Activated T-cell treated with anti-CD3 and anti-CD28 coated beads, Interleukin-2, amount 50 U/mL, for 72 hours (primary cell): ENCODE data around the gene C3orf33. TPM values are rescaled to one million over a fixed set of nuclear protein-coding genes. Genes with fewer than 3 reads are reported as not detected.

Experiments used
- ATAC-seq, 2 donors: fragments of 150-1000 bp; cut with Tn5 transposase; replicated peaks in 1 of 2; 2 replicates each; pipeline ENCODE4 v1.10.0; 2021; ENCODE audit warnings: moderate library complexity in 2 of 2, mild to moderate bottlenecking in 1 of 2
- DNase-seq, 2 donors: peaks; one replicate each; pipeline ENCODE4 v3.0.0; 2021 to 2022; ENCODE audit warnings: mixed read lengths in 1 of 2
- H3K27ac Mint-ChIP-seq: one replicate; pipeline ENCODE4 v1.8.0; 2022; ENCODE audit warnings: mild to moderate bottlenecking, moderate library complexity, mixed read lengths
- H3K27me3 Mint-ChIP-seq: one replicate; pipeline ENCODE4 v1.8.0; 2022; ENCODE audit warnings: low read depth, mixed read lengths
- H3K36me3 Mint-ChIP-seq, 2 donors: one replicate each; pipeline ENCODE4 v1.8.0; 2022; ENCODE audit warnings: mixed read lengths in 2 of 2, mild to moderate bottlenecking in 1 of 2; ENCODE audit not compliant: insufficient read depth in 2 of 2
- H3K4me1 Mint-ChIP-seq: one replicate; pipeline ENCODE4 v1.8.0; 2022; ENCODE audit warnings: low read depth, mixed read lengths
- H3K4me3 Mint-ChIP-seq, 2 donors: one replicate each; pipeline ENCODE4 v1.8.0; 2022; ENCODE audit warnings: mild to moderate bottlenecking in 2 of 2, mixed read lengths in 2 of 2, moderate library complexity in 2 of 2
- H3K9me3 Mint-ChIP-seq, 2 donors: one replicate each; pipeline ENCODE4 v1.8.0; 2022; ENCODE audit warnings: mixed read lengths in 2 of 2
- total RNA-seq, 2 donors: library from RNA; stranded (reverse); gene quantifications; one replicate each; pipeline ENCODE4 v1.2.3, GENCODE V29; 2022

C3orf33 gene
- total RNA-seq, 2 donors from 2014 or later: 3.3 to 5.1 TPM

- Mint-ChIP-seq H3K4me3 (no peak overlapping the region), H3K4me1 (peaks cover 5% of the 10 kb centered on the region), H3K36me3 (peaks cover 2 to 7% of the 10 kb centered on the region in 2 donors), H3K27me3 (no peaks in the 10 kb centered on the region), H3K9me3 (no peaks in the 10 kb centered on the region), H3K27ac (no peak overlapping the region)
- ATAC-seq (no peak), DNase-seq (no peak)
Measured at GRCh38 chr3:155771126-155771525, 35.0 kb downstream of the C3orf33 start.

GRCh38 chr3:155766206-155766605 is 39.9 kb downstream of the C3orf33 start:
- Mint-ChIP-seq H3K9me3 (no peaks in the 10 kb centered on the region), H3K4me3 (no peak overlapping the region), H3K36me3 (peaks cover 2 to 6% of the 10 kb centered on the region in 2 donors), H3K27me3 (no peaks in the 10 kb centered on the region), H3K4me1 (peaks cover 8% of the 10 kb centered on the region), H3K27ac (no peak overlapping the region)
- DNase-seq: no peak
- ATAC-seq: peak; percentile 85 to 97

- H3K27ac Mint-ChIP-seq: peak overlapping the region; percentile 58
- H3K9me3 Mint-ChIP-seq: no peaks in the 10 kb centered on the region
- H3K4me1 Mint-ChIP-seq: peaks cover 8% of the 10 kb centered on the region
- no peaks in the 10 kb centered on the region for H3K27me3 Mint-ChIP-seq
- peaks cover 0 to 6% of the 10 kb centered on the region in 2 donors for H3K36me3 Mint-ChIP-seq
- ATAC-seq: no peak
- H3K4me3 Mint-ChIP-seq: no peak overlapping the region
- DNase-seq: no peak
Measured at GRCh38 chr3:155763870-155764463, 42.1 kb downstream of the C3orf33 start.

- DNase-seq: no peak
- Mint-ChIP-seq H3K4me3 (no peak overlapping the region), H3K9me3 (no peaks in the 10 kb centered on the region), H3K4me1 (no peaks in the 10 kb centered on the region), H3K27ac (no peak overlapping the region), H3K27me3 (no peaks in the 10 kb centered on the region), H3K36me3 (peaks cover 0 to 3% of the 10 kb centered on the region in 2 donors)
- no peak for ATAC-seq
Measured at GRCh38 chr3:155760653-155761052, 45.4 kb downstream of the C3orf33 start.

GRCh38 chr3:155757577-155757976 is 48.5 kb downstream of the C3orf33 start:
- Mint-ChIP-seq H3K4me3 (no peak overlapping the region), H3K36me3 (no peaks in the 10 kb centered on the region), H3K27ac (no peak overlapping the region), H3K4me1 (no peaks in the 10 kb centered on the region), H3K9me3 (no peaks in the 10 kb centered on the region), H3K27me3 (no peaks in the 10 kb centered on the region)
- DNase-seq (no peak), ATAC-seq (no peak)

GRCh38 chr3:155753038-155753639 is 52.9 kb downstream of the C3orf33 start:
- ATAC-seq (peak; percentile 53 to 56), DNase-seq (no peak)
- Mint-ChIP-seq H3K9me3 (no peaks in the 10 kb centered on the region), H3K4me1 (no peaks in the 10 kb centered on the region), H3K27ac (no peak overlapping the region), H3K4me3 (no peak overlapping the region), H3K36me3 (no peaks in the 10 kb centered on the region), H3K27me3 (no peaks in the 10 kb centered on the region)

- Mint-ChIP-seq H3K27ac (no peak overlapping the region), H3K4me3 (no peak overlapping the region), H3K4me1 (peaks cover 11% of the 10 kb centered on the region), H3K27me3 (peaks cover 28% of the 10 kb centered on the region), H3K36me3 (no peaks in the 10 kb centered on the region), H3K9me3 (no peaks in the 10 kb centered on the region)
- DNase-seq (no peak), ATAC-seq (no peak)
Measured at GRCh38 chr3:155748611-155749365, 57.3 kb downstream of the C3orf33 start.

GRCh38 chr3:155747946-155748290 is 58.2 kb downstream of the C3orf33 start:
- ATAC-seq: no peak
- Mint-ChIP-seq H3K4me3 (no peak overlapping the region), H3K9me3 (no peaks in the 10 kb centered on the region), H3K4me1 (peaks cover 11% of the 10 kb centered on the region), H3K36me3 (no peaks in the 10 kb centered on the region), H3K27me3 (peaks cover 34% of the 10 kb centered on the region), H3K27ac (no peak overlapping the region)
- no peak for DNase-seq

- H3K4me3 Mint-ChIP-seq: no peak overlapping the region
- ATAC-seq (no peak), DNase-seq (no peak)
- H3K27me3 Mint-ChIP-seq: peaks cover 39% of the 10 kb centered on the region
- H3K9me3 Mint-ChIP-seq: no peaks in the 10 kb centered on the region
- H3K36me3 Mint-ChIP-seq: no peaks in the 10 kb centered on the region
- H3K4me1 Mint-ChIP-seq: peaks cover 11% of the 10 kb centered on the region
- no peak overlapping the region for H3K27ac Mint-ChIP-seq
Measured at GRCh38 chr3:155747286-155747945, 58.7 kb downstream of the C3orf33 start.

- DNase-seq (no peak), ATAC-seq (no peak)
- no peaks in the 10 kb centered on the region for H3K9me3 Mint-ChIP-seq
- H3K4me1 Mint-ChIP-seq: peaks cover 11% of the 10 kb centered on the region
- no peaks in the 10 kb centered on the region for H3K36me3 Mint-ChIP-seq
- no peak overlapping the region for H3K4me3 Mint-ChIP-seq
- no peak overlapping the region for H3K27ac Mint-ChIP-seq
- peaks cover 43% of the 10 kb centered on the region for H3K27me3 Mint-ChIP-seq
Measured at GRCh38 chr3:155746703-155747102, 59.4 kb downstream of the C3orf33 start.

GRCh38 chr3:155745795-155746550 is 60.1 kb downstream of the C3orf33 start:
- Mint-ChIP-seq H3K27me3 (peaks cover 48% of the 10 kb centered on the region), H3K4me3 (peak overlapping the region; percentile 66 to 92)
- DNase-seq: peak in 1 of 2 donors; percentile 7

GRCh38 chr3:155744626-155745324 is 61.3 kb downstream of the C3orf33 start, which contains the start of gene PLCH1:
PLCH1 (minus strand) TSS chr3:155745071; CDS start chr3:155704224, 40,847 bp downstream.
- H3K4me3 Mint-ChIP-seq: peak within 1 kb of the TSS; percentile 92 to 95
- peak within 1 kb of the TSS; percentile 54 for H3K27ac Mint-ChIP-seq
- ATAC-seq (peak; percentile 69 to 72), DNase-seq (peak; percentile 35 to 56)
- no peaks in the 10 kb centered on the region for H3K36me3 Mint-ChIP-seq
- H3K27me3 Mint-ChIP-seq: peaks cover 60% of the 10 kb centered on the region
- peaks cover 11% of the 10 kb centered on the region for H3K4me1 Mint-ChIP-seq
- H3K9me3 Mint-ChIP-seq: no peaks in the 10 kb centered on the region

More at GRCh38 chr3:155745795-155746550, 60.1 kb downstream of the C3orf33 start:
- ATAC-seq: no peak
- H3K4me1 Mint-ChIP-seq: peaks cover 11% of the 10 kb centered on the region
- no peaks in the 10 kb centered on the region for H3K36me3 Mint-ChIP-seq
- no peaks in the 10 kb centered on the region for H3K9me3 Mint-ChIP-seq
- H3K27ac Mint-ChIP-seq: no peak overlapping the region
